ENCODE data around the gene VN1R5. TPM values are rescaled to one million over a fixed set of nuclear protein-coding genes. Genes with fewer than 3 reads are reported as not detected.
A peak's percentile ranks its signal among the peaks of the same experiment; 100 is the strongest.

Gene VN1R5
- total and polyA plus RNA-seq, 9 of the 15 experiments (the other 6 are each of a cell fraction or from before 2014, with no cell fraction given) = not detected

DNA sequence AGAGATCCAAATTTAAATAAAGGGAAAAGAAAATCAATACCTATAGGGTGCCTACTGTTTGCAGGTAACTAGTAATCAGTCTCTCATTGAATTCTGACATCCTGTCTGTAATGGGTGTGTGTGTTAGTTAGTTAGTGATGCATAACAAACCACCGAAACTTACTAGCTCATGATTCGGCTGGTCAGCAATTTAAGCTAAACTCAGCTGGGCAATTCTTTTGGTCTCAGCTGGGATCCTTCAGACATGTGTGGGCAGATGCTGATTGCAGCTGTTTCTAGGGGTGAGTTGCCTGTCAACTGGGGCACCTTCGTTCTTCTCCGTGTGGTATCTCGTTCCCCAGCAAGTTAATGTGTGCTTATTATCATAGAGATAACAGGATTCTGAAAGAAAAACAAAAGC, 43.9 kb upstream of the VN1R5 start (continued):
- TF ChIP-seq NCOA4 (IDR thresholded peaks at IDR 0.05; ENCODE audit: partially characterized antibody) (no peak), DIDO1 (tag; IDR thresholded peaks at IDR 0.05; ENCODE audit: low read depth) (no peak), BRCA1 (IDR thresholded peaks at IDR 0.05) (no peak), BRCA1 (CRISPR knock-in tag; IDR thresholded peaks at IDR 0.05) (no peak), BMI1 (IDR thresholded peaks at IDR 0.05; ENCODE audit: low read length) (no peak), XRCC3 (IDR thresholded peaks at IDR 0.05) (no peak), MAFG (tag; conservative IDR thresholded peaks at IDR 0.05) (peak; percentile 56), ASH1L (IDR thresholded peaks at IDR 0.05; ENCODE audit: borderline replicate concordance, low read depth, partially characterized antibody) (no peak), E2F8 (IDR thresholded peaks at IDR 0.05; ENCODE audit: low read depth, partially characterized antibody) (no peak), POLR2AphosphoS5 (IDR thresholded peaks at IDR 0.05; ENCODE audit: control insufficient read depth, insufficient read depth, low read depth, low read length) (peak; percentile 42; the same call in 1 of the 2 replicates), ZNF431 (CRISPR knock-in tag; IDR thresholded peaks at IDR 0.05) (no peak), E2F5 (CRISPR knock-in tag; IDR thresholded peaks at IDR 0.05) (no peak), TEAD4 (IDR thresholded peaks at IDR 0.05; ENCODE audit: low read length) (peak; percentile 79), TEAD4 (CRISPR knock-in tag; IDR thresholded peaks at IDR 0.05; ENCODE audit: borderline replicate concordance) (no peak), ZNF780A (CRISPR knock-in tag; IDR thresholded peaks at IDR 0.05) (no peak)
- TF ChIP-seq, protein P1, sequence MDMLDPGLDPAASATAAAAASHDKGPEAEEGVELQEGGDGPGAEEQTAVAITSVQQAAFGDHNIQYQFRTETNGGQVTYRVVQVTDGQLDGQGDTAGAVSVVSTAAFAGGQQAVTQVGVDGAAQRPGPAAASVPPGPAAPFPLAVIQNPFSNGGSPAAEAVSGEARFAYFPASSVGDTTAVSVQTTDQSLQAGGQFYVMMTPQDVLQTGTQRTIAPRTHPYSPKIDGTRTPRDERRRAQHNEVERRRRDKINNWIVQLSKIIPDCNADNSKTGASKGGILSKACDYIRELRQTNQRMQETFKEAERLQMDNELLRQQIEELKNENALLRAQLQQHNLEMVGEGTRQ (CRISPR knock-in tag; IDR thresholded peaks at IDR 0.05) = no peak
- TF ChIP-seq, protein P2, sequence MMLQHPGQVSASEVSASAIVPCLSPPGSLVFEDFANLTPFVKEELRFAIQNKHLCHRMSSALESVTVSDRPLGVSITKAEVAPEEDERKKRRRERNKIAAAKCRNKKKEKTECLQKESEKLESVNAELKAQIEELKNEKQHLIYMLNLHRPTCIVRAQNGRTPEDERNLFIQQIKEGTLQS (IDR thresholded peaks at IDR 0.05) = no peak
- TF ChIP-seq, protein P2 (CRISPR knock-in tag; conservative IDR thresholded peaks at IDR 0.05) = no peak

All from K562 (cell line).